ENCODE data around the gene CPLX1. TPM values are rescaled to one million over a fixed set of nuclear protein-coding genes. Genes with fewer than 3 reads are reported as not detected.

Gene CPLX1
- total RNA-seq, 1 donor from 2014 or later, result 0.64 TPM

DNA sequence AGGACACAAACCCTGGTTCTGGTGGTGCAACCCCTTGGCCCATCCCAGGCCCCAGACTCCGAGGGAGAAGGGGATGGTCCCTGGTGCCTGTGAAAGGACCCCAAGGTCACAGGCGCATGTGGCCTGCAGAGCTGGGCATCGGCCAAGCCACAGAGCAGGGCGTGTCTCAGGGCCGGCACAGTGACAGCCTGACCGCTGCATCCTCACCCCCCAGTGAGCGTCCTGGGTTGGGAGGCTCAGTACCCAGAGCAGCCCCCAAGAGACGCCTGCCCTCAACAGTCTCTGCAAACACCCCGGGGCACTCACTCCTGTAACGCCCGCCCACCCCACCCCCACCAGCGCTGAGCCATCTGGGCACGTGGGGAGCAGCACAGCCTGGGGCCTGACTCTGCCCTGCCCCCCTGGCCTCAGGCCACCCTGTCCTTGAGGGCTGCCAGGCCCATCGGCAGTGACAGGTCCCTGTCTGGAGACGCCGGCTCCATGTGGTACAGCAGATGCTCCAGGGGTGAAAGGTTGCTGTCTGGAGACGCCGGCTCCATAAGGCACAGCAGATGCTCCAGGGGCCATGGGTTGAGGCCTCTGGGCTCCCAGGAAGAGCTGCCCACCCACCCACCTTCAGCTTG lies 24.5 kb upstream of the CPLX1 start:
- Mint-ChIP-seq H3K36me3 (ENCODE audit: low read depth) (peaks cover 54% of the 10 kb centered on the region), H3K4me1 (ENCODE audit: low read depth) (no peaks in the 10 kb centered on the region), H3K27me3 (ENCODE audit: low read depth) (no peaks in the 10 kb centered on the region), H3K27ac (no peak overlapping the region), H3K4me3 (ENCODE audit: low read depth) (no peak overlapping the region), H3K9me3 (no peaks in the 10 kb centered on the region)
- no peak for DNase-seq (ENCODE audit: low spot score)
- intact Hi-C loops (cut with micrococcal nuclease), result no loop called here

DNA sequence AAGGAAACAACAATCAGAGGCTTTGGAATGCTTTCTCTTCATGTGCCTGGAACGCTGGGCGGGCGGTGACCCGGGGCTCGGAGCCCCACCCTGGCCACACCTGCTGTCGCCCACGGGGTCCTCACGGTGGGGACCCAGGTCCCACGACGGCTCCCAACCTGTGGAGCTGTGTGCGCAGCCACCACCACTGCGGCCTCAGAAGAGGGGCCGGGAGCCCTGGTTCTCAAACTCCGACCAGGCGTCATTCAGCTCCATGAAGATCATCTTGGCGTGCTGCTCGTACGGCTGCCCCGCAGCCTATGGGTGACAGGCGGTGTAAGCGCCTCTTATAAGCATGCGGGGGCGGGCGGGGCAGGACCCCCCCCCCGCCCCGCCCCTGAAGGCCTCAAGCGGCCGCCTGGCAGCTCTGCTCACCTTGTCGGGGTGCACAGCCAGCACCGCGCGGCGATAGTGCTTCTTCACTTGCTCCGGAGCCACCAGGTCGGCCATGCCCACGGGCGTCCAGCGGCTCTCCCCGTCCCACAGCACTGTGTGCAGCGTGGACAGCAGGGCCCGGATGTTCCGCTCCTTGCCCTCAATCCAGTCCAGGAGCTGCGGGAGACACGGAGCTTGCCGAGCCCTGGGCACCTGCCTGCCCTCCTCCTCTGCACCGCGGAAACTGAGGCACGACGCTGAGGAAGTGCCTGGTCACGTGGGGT lies 23.7 kb upstream of the CPLX1 start:
- H3K4me3 Mint-ChIP-seq (ENCODE audit: low read depth), result no peak overlapping the region
- no peaks in the 10 kb centered on the region for H3K27me3 Mint-ChIP-seq (ENCODE audit: low read depth)
- peaks cover 50% of the 10 kb centered on the region for H3K36me3 Mint-ChIP-seq (ENCODE audit: low read depth)
- no peak overlapping the region for H3K27ac Mint-ChIP-seq
- DNase-seq (ENCODE audit: low spot score), result no peak
- intact Hi-C loops (cut with micrococcal nuclease), result no loop called here
- no peaks in the 10 kb centered on the region for H3K9me3 Mint-ChIP-seq
- H3K4me1 Mint-ChIP-seq (ENCODE audit: low read depth), result no peaks in the 10 kb centered on the region

- no peak for DNase-seq (ENCODE audit: low spot score)
- Mint-ChIP-seq H3K4me3 (ENCODE audit: low read depth) (no peak overlapping the region), H3K9me3 (peaks cover 4% of the 10 kb centered on the region), H3K4me1 (ENCODE audit: low read depth) (no peaks in the 10 kb centered on the region), H3K36me3 (ENCODE audit: low read depth) (peaks cover 48% of the 10 kb centered on the region), H3K27me3 (ENCODE audit: low read depth) (no peaks in the 10 kb centered on the region), H3K27ac (no peak overlapping the region)
- intact Hi-C loops (cut with micrococcal nuclease), result no loop called here
Observed at GRCh38 chr4:848803-849477, 23.0 kb upstream of the CPLX1 start.

DNA sequence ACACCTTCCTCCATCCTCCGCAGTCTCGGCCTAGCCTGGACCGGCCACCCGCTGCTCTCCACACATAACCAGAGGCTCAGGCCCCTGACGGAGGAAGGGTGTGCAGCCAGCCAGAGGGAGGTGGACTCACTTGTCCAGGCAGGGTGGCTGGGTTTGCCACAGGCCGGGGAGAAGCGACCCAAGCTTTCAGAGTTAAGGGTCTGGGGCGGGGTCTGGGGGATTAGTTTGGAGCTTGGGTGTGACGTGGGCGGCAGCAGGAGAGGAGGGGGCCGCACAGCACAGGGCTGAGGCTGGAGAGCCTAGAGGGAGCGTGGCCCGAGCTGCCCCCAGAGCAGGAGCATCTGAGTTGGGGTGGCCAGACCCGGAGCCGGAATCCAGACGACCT lies 22.4 kb upstream of the CPLX1 start:
- Mint-ChIP-seq H3K4me1 (ENCODE audit: low read depth) (no peaks in the 10 kb centered on the region), H3K27ac (no peak overlapping the region), H3K4me3 (ENCODE audit: low read depth) (no peak overlapping the region), H3K9me3 (peaks cover 4% of the 10 kb centered on the region), H3K36me3 (ENCODE audit: low read depth) (peaks cover 44% of the 10 kb centered on the region), H3K27me3 (ENCODE audit: low read depth) (no peaks in the 10 kb centered on the region)
- no peak for DNase-seq (ENCODE audit: low spot score)
- intact Hi-C loops (cut with micrococcal nuclease), result no loop called here

DNA sequence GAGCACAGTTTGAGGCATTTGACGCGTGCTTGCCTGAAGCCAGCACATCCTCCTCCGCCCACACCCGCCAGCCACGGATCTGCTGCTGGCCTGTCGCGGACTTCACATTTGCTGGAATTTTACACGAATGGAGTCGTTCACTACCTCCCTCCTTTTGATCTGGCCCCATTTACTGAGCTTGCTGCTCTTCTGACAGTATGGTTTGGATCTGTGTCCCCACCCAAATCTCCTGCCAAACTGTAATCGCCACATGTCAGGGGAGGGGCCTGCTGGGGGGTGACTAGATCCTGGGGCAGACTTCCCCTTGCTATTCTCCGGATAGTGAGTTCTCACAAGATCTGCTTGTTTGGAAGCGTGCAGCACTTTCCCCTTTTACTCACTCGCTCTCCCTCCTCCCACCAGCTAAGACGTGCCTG lies 19.9 kb upstream of the CPLX1 start:
- intact Hi-C loops (cut with micrococcal nuclease), result no loop called here
- peaks cover 11% of the 10 kb centered on the region for H3K9me3 Mint-ChIP-seq

GRCh38 chr4:845233-845835 lies 19.4 kb upstream of the CPLX1 start:
- DNase-seq (ENCODE audit: low spot score), result no peak
- H3K27me3 Mint-ChIP-seq (ENCODE audit: low read depth), result no peaks in the 10 kb centered on the region
- no peaks in the 10 kb centered on the region for H3K4me1 Mint-ChIP-seq (ENCODE audit: low read depth)

More for the DNA sequence above, 19.9 kb upstream of the CPLX1 start:
- Mint-ChIP-seq H3K4me1 (ENCODE audit: low read depth) (no peaks in the 10 kb centered on the region), H3K27me3 (ENCODE audit: low read depth) (no peaks in the 10 kb centered on the region), H3K36me3 (ENCODE audit: low read depth) (peaks cover 43% of the 10 kb centered on the region), H3K4me3 (ENCODE audit: low read depth) (no peak overlapping the region), H3K27ac (no peak overlapping the region)
- no peak for DNase-seq (ENCODE audit: low spot score)

DNA sequence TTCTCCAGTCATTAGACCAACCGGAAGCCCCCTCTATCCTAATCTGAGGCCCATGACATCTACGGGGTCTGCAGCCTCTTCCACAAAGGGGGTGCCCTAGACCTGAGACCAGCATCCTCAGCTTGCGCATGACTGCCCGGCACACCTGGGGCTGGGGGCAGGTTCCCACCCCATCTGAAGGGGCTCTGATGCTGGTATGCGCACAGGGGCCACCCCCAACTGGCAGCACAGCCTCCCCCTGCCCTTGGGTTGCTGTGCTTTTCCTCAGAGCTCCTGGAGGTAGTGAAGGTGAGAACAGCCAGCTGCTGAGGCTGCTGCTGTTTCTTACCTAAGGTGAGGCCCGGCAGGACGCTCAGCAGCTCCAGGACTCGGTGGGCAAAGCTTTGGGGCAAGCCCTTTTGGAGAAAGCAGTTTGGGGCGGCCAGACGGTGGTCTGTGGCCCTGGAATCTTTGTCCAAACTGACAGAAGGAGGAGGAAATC lies 18.9 kb upstream of the CPLX1 start:
- no peak for DNase-seq (ENCODE audit: low spot score)
- peaks cover 4% of the 10 kb centered on the region for H3K4me1 Mint-ChIP-seq (ENCODE audit: low read depth)
- H3K4me3 Mint-ChIP-seq (ENCODE audit: low read depth), result no peak overlapping the region
- no peaks in the 10 kb centered on the region for H3K27me3 Mint-ChIP-seq (ENCODE audit: low read depth)
- H3K36me3 Mint-ChIP-seq (ENCODE audit: low read depth), result peaks cover 43% of the 10 kb centered on the region
- H3K27ac Mint-ChIP-seq, result no peak overlapping the region
- intact Hi-C loops (cut with micrococcal nuclease), result no loop called here
- H3K9me3 Mint-ChIP-seq, result peaks cover 22% of the 10 kb centered on the region

More at GRCh38 chr4:845233-845835, 19.4 kb upstream of the CPLX1 start:
- intact Hi-C loops (cut with micrococcal nuclease), result no loop called here
- Mint-ChIP-seq H3K4me3 (ENCODE audit: low read depth) (no peak overlapping the region), H3K9me3 (peaks cover 16% of the 10 kb centered on the region), H3K36me3 (ENCODE audit: low read depth) (peaks cover 39% of the 10 kb centered on the region), H3K27ac (no peak overlapping the region)

DNA sequence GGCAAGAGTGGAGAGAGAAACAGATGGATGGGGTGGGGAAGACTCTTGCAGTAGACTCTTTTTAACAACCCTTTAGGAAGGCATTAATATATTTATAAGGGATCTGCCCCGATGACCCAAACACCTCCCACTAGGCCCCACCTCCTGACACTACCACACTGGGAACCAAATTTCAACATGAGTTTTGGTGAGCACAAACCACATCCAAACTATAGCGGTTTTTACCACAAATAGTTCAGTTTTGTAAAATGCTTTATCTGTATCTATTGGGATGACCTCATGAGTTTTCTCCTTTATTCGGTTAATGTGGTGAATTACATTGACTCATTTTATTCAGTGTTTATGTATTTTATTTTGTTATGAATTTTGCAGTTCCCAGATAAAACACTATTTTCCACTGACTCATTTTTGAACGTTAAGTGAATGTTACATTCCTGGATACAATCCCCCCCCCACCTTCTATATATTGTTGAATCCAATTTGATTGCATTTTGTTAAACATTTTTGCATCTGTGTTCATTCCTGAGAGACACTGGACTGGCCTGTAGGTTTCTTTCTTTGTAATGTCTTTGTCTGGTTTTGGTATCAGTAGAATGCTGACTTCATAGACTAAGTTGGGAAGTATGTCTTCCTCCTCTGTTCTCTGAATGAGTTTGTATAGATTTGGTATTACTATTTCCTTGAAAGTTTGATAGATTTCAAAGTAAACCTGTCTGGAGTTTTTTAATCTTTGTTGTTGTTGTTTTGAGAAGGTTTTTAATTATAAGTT lies 13.9 kb upstream of the CPLX1 start:
- DNase-seq (ENCODE audit: low spot score), result no peak
- Mint-ChIP-seq H3K4me3 (ENCODE audit: low read depth) (no peak overlapping the region), H3K36me3 (ENCODE audit: low read depth) (peaks cover 27% of the 10 kb centered on the region), H3K27me3 (ENCODE audit: low read depth) (no peaks in the 10 kb centered on the region), H3K9me3 (peaks cover 41% of the 10 kb centered on the region), H3K4me1 (ENCODE audit: low read depth) (peaks cover 4% of the 10 kb centered on the region), H3K27ac (peak overlapping the region; percentile 56)
- intact Hi-C loops (cut with micrococcal nuclease), result no loop called here

GRCh38 chr4:837772-838171 lies 11.8 kb upstream of the CPLX1 start:
- no peak overlapping the region for H3K4me3 Mint-ChIP-seq (ENCODE audit: low read depth)
- H3K36me3 Mint-ChIP-seq (ENCODE audit: low read depth), result peaks cover 16% of the 10 kb centered on the region
- H3K9me3 Mint-ChIP-seq, result peaks cover 37% of the 10 kb centered on the region
- peaks cover 4% of the 10 kb centered on the region for H3K4me1 Mint-ChIP-seq (ENCODE audit: low read depth)
- H3K27me3 Mint-ChIP-seq (ENCODE audit: low read depth), result no peaks in the 10 kb centered on the region
- no peak for DNase-seq (ENCODE audit: low spot score)
- intact Hi-C loops (cut with micrococcal nuclease), result no loop called here
- H3K27ac Mint-ChIP-seq, result no peak overlapping the region

GRCh38 chr4:836750-837301 lies 10.9 kb upstream of the CPLX1 start:
- Mint-ChIP-seq H3K27me3 (ENCODE audit: low read depth) (no peaks in the 10 kb centered on the region), H3K36me3 (ENCODE audit: low read depth) (peaks cover 10% of the 10 kb centered on the region), H3K4me1 (ENCODE audit: low read depth) (peaks cover 4% of the 10 kb centered on the region), H3K4me3 (ENCODE audit: low read depth) (no peak overlapping the region), H3K27ac (no peak overlapping the region), H3K9me3 (peaks cover 34% of the 10 kb centered on the region)
- intact Hi-C loops (cut with micrococcal nuclease), result no loop called here
- DNase-seq (ENCODE audit: low spot score), result no peak

DNA sequence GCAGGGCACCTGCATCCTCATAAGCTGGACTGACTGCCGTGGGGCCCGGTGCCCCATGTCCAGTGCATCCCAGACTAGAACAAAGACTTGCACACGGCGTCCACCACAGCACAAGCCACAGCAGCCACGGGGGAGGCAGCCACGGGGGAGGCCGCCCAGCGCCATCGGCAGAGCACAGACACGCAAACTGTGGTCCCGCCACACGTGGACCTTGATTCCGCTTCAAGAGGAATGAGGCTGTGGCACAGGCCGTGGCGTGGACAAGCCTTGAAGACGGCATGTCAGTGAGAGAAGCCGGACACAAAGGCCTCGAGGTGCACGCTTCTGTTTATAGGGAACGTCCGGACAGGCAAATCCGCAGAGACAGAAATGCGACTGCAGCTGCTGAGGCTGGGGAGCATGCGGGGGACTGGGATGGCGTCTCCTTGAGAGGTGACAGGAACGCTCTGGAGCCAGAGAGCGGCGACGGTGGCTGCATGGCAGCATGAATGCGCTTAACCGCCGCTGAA lies 10.1 kb upstream of the CPLX1 start:
- Mint-ChIP-seq H3K9me3 (peaks cover 30% of the 10 kb centered on the region), H3K36me3 (ENCODE audit: low read depth) (peaks cover 8% of the 10 kb centered on the region), H3K27ac (no peak overlapping the region), H3K4me3 (ENCODE audit: low read depth) (no peak overlapping the region), H3K4me1 (ENCODE audit: low read depth) (peaks cover 4% of the 10 kb centered on the region), H3K27me3 (ENCODE audit: low read depth) (no peaks in the 10 kb centered on the region)
- DNase-seq (ENCODE audit: low spot score), result no peak
- intact Hi-C loops (cut with micrococcal nuclease), result no loop called here
